IMR-90 (cell line): ENCODE data around the gene AEN. TPM values are rescaled to one million over a fixed set of nuclear protein-coding genes. Genes with fewer than 3 reads are reported as not detected.

Experiments
- ATAC-seq: fragments of 200-7000 bp; cut with Tn5 transposase; 2 replicates; pipeline ENCODE4 v1.9.1; 2020; ENCODE audit warnings: low read depth, mild to moderate bottlenecking, moderate library complexity
- BruUV-seq: library from RNA; stranded (reverse); fragments of 400-500 nt; replicated peaks from 2 replicates; lab custom pipeline; 2021; lab: Mats Ljungman, UMichigan
- CTCF ChIA-PET: fragments of 300-600 bp; formaldehyde crosslinking; extraction: SDS; loops from one replicate; lab custom pipeline; 2021; ENCODE audit warnings: antibody characterized with exemption; lab: Yijun Ruan, JAX
- POLR2A ChIA-PET: fragments of 300-600 bp; sonication (Branson Sonifier 250); formaldehyde crosslinking; loops from one replicate; lab custom pipeline; 2022; ENCODE audit warnings: antibody characterized with exemption; ENCODE audit not compliant: unreplicated experiment; lab: Charles Lee
- DNase-seq: peaks from one replicate; pipeline ENCODE4 v3.0.0; 2013
- H2AFZ ChIP-seq: replicated peaks from 2 replicates; pipeline ENCODE3; 2013; ENCODE audit warnings: low read length, mild to moderate bottlenecking; ENCODE audit not compliant: poor library complexity
- H2AK5ac ChIP-seq: 2 replicates; pipeline ENCODE4 v1.6.1; 2013; ENCODE audit warnings: low read depth, low read length, inconsistent platforms
- H2AK9ac ChIP-seq: replicated peaks from 2 replicates; pipeline ENCODE3; 2013; ENCODE audit warnings: mild to moderate bottlenecking, low read depth, low read length, moderate library complexity; ENCODE audit not compliant: poor library complexity
- H2BK120ac ChIP-seq: 2 replicates; pipeline ENCODE4 v1.6.1; 2013; ENCODE audit warnings: low read depth, low read length, inconsistent platforms
- H2BK15ac ChIP-seq: 3 replicates; pipeline ENCODE4 v1.6.1; 2013; ENCODE audit warnings: low read depth, low read length, inconsistent platforms
- H2BK20ac ChIP-seq: 2 replicates; pipeline ENCODE4 v1.6.1; 2013; ENCODE audit warnings: low read depth, mild to moderate bottlenecking, inconsistent platforms, low read length, moderate library complexity
- H2BK5ac ChIP-seq: 2 replicates; pipeline ENCODE4 v1.6.1; 2013; ENCODE audit warnings: mild to moderate bottlenecking, low read depth, low read length, inconsistent platforms; ENCODE audit not compliant: poor library complexity, severe bottlenecking
- H3K14ac ChIP-seq: replicated peaks from 2 replicates; pipeline ENCODE4 v1.6.1; 2013; ENCODE audit warnings: low read depth, low read length, inconsistent platforms
- H3K18ac ChIP-seq: 2 replicates; pipeline ENCODE4 v1.6.1; 2013; ENCODE audit warnings: low read depth, low read length, control low read depth
- H3K23ac ChIP-seq: 2 replicates; pipeline ENCODE4 v1.6.1; 2013; ENCODE audit warnings: low read depth, low read length, inconsistent platforms
- H3K27ac ChIP-seq: 2 replicates; pipeline ENCODE4 v1.5.1; 2013; ENCODE audit warnings: mild to moderate bottlenecking, control low read depth, low read length; ENCODE audit not compliant: insufficient read depth
- H3K27me3 ChIP-seq: 2 replicates; pipeline ENCODE4 v1.6.1; 2013; ENCODE audit warnings: low read length; ENCODE audit not compliant: control insufficient read depth, insufficient read depth
- H3K36me3 ChIP-seq: 2 replicates; pipeline ENCODE4 v1.6.1; 2013; ENCODE audit warnings: low read length, mixed read lengths; ENCODE audit not compliant: control insufficient read depth, insufficient read depth
- H3K4ac ChIP-seq: 2 replicates; pipeline ENCODE4 v1.6.1; 2013; ENCODE audit warnings: low read depth, low read length, inconsistent platforms
- H3K4me1 ChIP-seq: 2 replicates; pipeline ENCODE4 v1.6.1; 2013; ENCODE audit warnings: low read length, mixed read lengths; ENCODE audit not compliant: control insufficient read depth, insufficient read depth
- H3K4me2 ChIP-seq: 2 replicates; pipeline ENCODE4 v1.6.1; 2013; ENCODE audit warnings: low read depth, mild to moderate bottlenecking, control low read depth, low read length, moderate library complexity
- H3K4me3 ChIP-seq: 2 replicates; pipeline ENCODE4 v1.5.1; 2013; ENCODE audit warnings: low read depth, mild to moderate bottlenecking, control low read depth, low read length, moderate library complexity; ENCODE audit not compliant: insufficient read depth
- H3K56ac ChIP-seq: 2 replicates; pipeline ENCODE4 v1.6.1; 2013; ENCODE audit warnings: low read length, inconsistent platforms; ENCODE audit not compliant: insufficient read depth; ENCODE audit errors: extremely low read depth
- H3K79me1 ChIP-seq, 2 experiments: 2 replicates each; pipeline ENCODE4 v1.6.1; 2013; ENCODE audit warnings: low read length in 2 of 2, inconsistent platforms in 1 of 2, low read depth in 1 of 2
- H3K9ac ChIP-seq: 2 replicates; pipeline ENCODE4 v1.6.1; 2013; ENCODE audit warnings: low read depth, low read length, control low read depth
- H3K9me1 ChIP-seq: 2 replicates; pipeline ENCODE4 v1.6.1; 2013; ENCODE audit warnings: low read length, inconsistent platforms; ENCODE audit not compliant: insufficient read depth
- H3K9me3 ChIP-seq: 2 replicates; pipeline ENCODE4 v1.6.1; 2013; ENCODE audit warnings: low read length; ENCODE audit not compliant: control insufficient read depth, insufficient read depth
- H4K20me1 ChIP-seq: 2 replicates; pipeline ENCODE4 v1.6.1; 2013; ENCODE audit warnings: low read length, inconsistent platforms; ENCODE audit not compliant: insufficient read depth
- H4K5ac ChIP-seq: 2 replicates; pipeline ENCODE4 v1.6.1; 2013; ENCODE audit warnings: mild to moderate bottlenecking, low read depth, low read length, control low read depth
- H4K8ac ChIP-seq, 2 experiments: 2 replicates each; pipeline ENCODE4 v1.6.1; 2013; ENCODE audit warnings: low read depth in 2 of 2, low read length in 2 of 2, control low read depth in 1 of 2, inconsistent platforms in 1 of 2
- H4K91ac ChIP-seq: 2 replicates; pipeline ENCODE4 v1.6.1; 2013; ENCODE audit warnings: low read depth, low read length, inconsistent platforms; ENCODE audit not compliant: insufficient read depth
- CEBPB ChIP-seq: IDR thresholded peaks from 2 replicates; pipeline ENCODE4 v1.6.1; 2012; ENCODE audit warnings: low read depth, low read length, improper control_type of control experiment
- MXI1 ChIP-seq: IDR thresholded peaks from 2 replicates; pipeline ENCODE4 v1.6.1; 2012; ENCODE audit warnings: low read depth, mild to moderate bottlenecking, low read length, moderate library complexity, borderline replicate concordance
- POLR2A ChIP-seq: IDR thresholded peaks from 2 replicates; pipeline ENCODE4 v1.6.1; 2012; ENCODE audit warnings: mild to moderate bottlenecking, low read depth, low read length
- RAD21 ChIP-seq: IDR thresholded peaks from 2 replicates; pipeline ENCODE4 v1.6.1; 2012; ENCODE audit warnings: low read length, improper control_type of control experiment
- SMC3 ChIP-seq: fragments of 150-350 bp; IDR thresholded peaks from 2 replicates; pipeline ENCODE4 v1.6.1; 2016; ENCODE audit warnings: low read depth, mild to moderate bottlenecking, antibody characterized with exemption, low read length, moderate library complexity
- USF2 ChIP-seq: fragments of 150-350 bp; IDR thresholded peaks from 2 replicates; pipeline ENCODE4 v1.6.1; 2017; ENCODE audit warnings: mild to moderate bottlenecking, antibody characterized with exemption, low read length, low read depth
- WGBS, 2 experiments: methylation state at CpG; one replicate each; pipeline versions ENCODE4 v1.1.5 to v1.1.7; 2013; ENCODE audit warnings: missing lambda C conversion rate in 2 of 2; ENCODE audit not compliant: insufficient read length in 1 of 2; ENCODE audit errors: extremely low coverage in 2 of 2; 5-methylcytosine and 5-hydroxymethylcytosine counted together
- dilution Hi-C: fragments of 300-500 bp; cut with HindIII; formaldehyde crosslinking; loops from one replicate; pipeline ENCODE4 v1.14.3; 2018; ENCODE audit warnings: low sequenced_read_pairs; ENCODE audit not compliant: unreplicated experiment
- in situ Hi-C: fragments of 300-500 bp; cut with MboI; formaldehyde crosslinking; loops from 3 replicates; pipeline ENCODE4 v1.14.3; 2019; ENCODE audit warnings: low sequenced_read_pairs, inconsistent platforms, mixed read lengths
- intact Hi-C: fragments of 100-400 bp; cut with micrococcal nuclease; formaldehyde crosslinking; loops from 2 replicates; pipeline ENCODE4 v1.10.0; 2022
- polyA plus RNA-seq, 3 experiments: library from polyadenylated mRNA; depleted of rRNA; stranded (reverse); fragments of >200 nt; gene quantifications; 2 replicates each; pipeline ENCODE4 v1.2.3, GENCODE V29; 2012; ENCODE audit warnings: low replicate concordance in 1 of 3
- total RNA-seq: library from RNA; depleted of rRNA; stranded (reverse); fragments of >200 nt; gene quantifications from 2 replicates; pipeline ENCODE4 v1.2.3, GENCODE V29; 2012

The AEN gene
- total and polyA plus RNA-seq, 2 of the 4 experiments (the other 2 are of a cell fraction), result 48.6 to 85.5 TPM

GRCh38 chr15:88655800-88656488 lies 34.8 kb downstream of the AEN start:
- Histone ChIP-seq H3K18ac (no peak overlapping the region), H2BK5ac (no peak overlapping the region), H4K5ac (no peak overlapping the region), H3K56ac (no peak overlapping the region), H3K14ac (no peak overlapping the region), H3K27ac (no peak overlapping the region), H2AK9ac (no peak overlapping the region), H4K8ac (no peak overlapping the region), H3K4ac (no peak overlapping the region), H3K4me3 (no peak overlapping the region), H2BK120ac (no peak overlapping the region), H4K20me1 (no peaks in the 10 kb centered on the region), H3K23ac (no peak overlapping the region), H3K36me3 (no peaks in the 10 kb centered on the region), H3K9me3 (no peaks in the 10 kb centered on the region), H2AFZ (no peak overlapping the region), H3K9ac (no peak overlapping the region), H3K27me3 (no peaks in the 10 kb centered on the region), H3K4me1 (peaks cover 11% of the 10 kb centered on the region), H2BK15ac (no peak overlapping the region), H2BK20ac (no peak overlapping the region), H3K9me1 (peaks cover 4% of the 10 kb centered on the region), H4K91ac (no peak overlapping the region), H3K4me2 (no peak overlapping the region), H2AK5ac (no peak overlapping the region), H3K79me1 (no peaks in the 10 kb centered on the region)
- dilution Hi-C loops (no loop called here), intact Hi-C loops (loop anchor here (5.0 kb wide), 2 partner anchors 361 to 401 kb away; no protein-coding TSS in a partner anchor), in situ Hi-C loops (loop anchor here (25.0 kb wide), 2 partner anchors 181 to 506 kb away; no protein-coding TSS in a partner anchor)
- ATAC-seq (no peak), DNase-seq (no peak)
- BruUV-seq, result no TSS peak
- WGBS, 2 experiments, result 100% methylated on average over 1 of the region's 8 CpGs; no CpG with 5 or more reads in 1 of the 2 experiments
- ChIA-PET POLR2A (no interaction called here), CTCF (interaction anchor here (0.7 to 3.1 kb wide), 2 partner anchors 11 to 179 kb away, joined by 4 to 16 read pairs; no protein-coding TSS in a partner anchor)
- TF ChIP-seq RAD21, result no peak
- no peak for TF ChIP-seq USF2
- TF ChIP-seq MXI1, result no peak
- TF ChIP-seq POLR2A, result no peak
- no peak for TF ChIP-seq SMC3
- TF ChIP-seq CEBPB, result no peak
